Measurements from ENCODE around the gene PIEZO1. TPM values are rescaled to one million over a fixed set of nuclear protein-coding genes. Genes with fewer than 3 reads are reported as not detected.

PIEZO1 gene
- total RNA-seq, 6 experiments from 2014 or later = 238 to 293 (median 264) TPM

DNA sequence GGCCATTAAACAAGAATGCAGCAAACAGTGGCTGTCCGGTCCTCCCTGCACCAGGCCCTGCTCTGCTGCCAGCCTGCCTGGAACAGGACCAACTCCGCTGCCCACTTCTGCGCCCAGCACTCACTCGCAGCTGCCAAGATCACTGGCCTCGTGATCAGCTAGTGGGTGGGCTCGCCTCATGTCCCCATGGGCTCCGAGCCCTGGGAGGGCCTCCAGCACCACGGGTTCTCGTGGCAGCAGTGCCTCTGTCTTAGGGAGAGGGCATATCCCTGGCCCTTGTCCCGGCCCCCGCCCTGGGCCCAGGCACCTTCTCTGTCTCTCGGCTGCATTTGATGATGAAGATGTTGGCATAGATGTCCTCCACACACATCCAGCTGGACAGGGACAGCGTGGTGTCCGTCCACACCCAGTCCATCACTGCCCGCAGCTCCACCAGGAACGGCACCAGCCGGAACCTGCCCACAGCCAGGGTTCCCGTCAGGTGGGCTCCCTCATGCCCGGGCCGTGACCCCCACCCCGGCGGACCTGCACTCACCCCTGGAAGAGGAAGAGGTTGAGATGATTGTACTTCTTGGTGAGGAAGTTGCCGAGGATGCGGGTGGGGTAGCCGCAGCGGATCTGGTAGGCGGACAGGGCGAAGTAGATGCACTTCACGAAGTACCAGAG lies 65.6 kb downstream of the PIEZO1 start:
- Mint-ChIP-seq H3K4me1 (ENCODE audit: low read depth) (no peaks in the 10 kb centered on the region), H3K27ac (no peak overlapping the region), H3K36me3 (ENCODE audit: low read depth) (peaks cover 29% of the 10 kb centered on the region), H3K9me3 (no peaks in the 10 kb centered on the region), H3K27me3 (ENCODE audit: insufficient read depth) (peaks cover 8% of the 10 kb centered on the region), H3K4me3 (no peak overlapping the region)
- TF ChIP-seq, protein P1, sequence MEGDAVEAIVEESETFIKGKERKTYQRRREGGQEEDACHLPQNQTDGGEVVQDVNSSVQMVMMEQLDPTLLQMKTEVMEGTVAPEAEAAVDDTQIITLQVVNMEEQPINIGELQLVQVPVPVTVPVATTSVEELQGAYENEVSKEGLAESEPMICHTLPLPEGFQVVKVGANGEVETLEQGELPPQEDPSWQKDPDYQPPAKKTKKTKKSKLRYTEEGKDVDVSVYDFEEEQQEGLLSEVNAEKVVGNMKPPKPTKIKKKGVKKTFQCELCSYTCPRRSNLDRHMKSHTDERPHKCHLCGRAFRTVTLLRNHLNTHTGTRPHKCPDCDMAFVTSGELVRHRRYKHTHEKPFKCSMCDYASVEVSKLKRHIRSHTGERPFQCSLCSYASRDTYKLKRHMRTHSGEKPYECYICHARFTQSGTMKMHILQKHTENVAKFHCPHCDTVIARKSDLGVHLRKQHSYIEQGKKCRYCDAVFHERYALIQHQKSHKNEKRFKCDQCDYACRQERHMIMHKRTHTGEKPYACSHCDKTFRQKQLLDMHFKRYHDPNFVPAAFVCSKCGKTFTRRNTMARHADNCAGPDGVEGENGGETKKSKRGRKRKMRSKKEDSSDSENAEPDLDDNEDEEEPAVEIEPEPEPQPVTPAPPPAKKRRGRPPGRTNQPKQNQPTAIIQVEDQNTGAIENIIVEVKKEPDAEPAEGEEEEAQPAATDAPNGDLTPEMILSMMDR (IDR thresholded peaks at IDR 0.05) = no peak
- no peak for DNase-seq

DNA sequence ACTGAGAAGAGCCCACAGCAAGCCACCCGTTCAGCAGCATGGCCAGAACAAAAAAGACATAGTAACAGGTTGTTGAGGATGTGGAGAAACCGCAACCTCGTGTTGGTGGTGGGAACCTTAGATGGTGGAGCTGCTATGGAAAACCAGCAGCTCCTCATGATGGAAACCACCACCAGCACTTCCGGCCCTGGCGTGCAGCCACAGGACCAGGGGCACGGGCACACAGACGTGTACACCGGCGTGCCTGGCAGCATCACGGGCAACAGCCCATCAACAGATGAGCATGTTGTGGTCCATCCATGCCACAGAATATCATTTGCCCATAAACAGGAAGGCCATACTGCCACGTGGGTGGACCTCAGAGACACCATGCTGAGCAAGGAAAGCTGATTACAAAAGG lies 66.8 kb downstream of the PIEZO1 start:
- no peaks in the 10 kb centered on the region for H3K9me3 Mint-ChIP-seq
- no peaks in the 10 kb centered on the region for H3K4me1 Mint-ChIP-seq (ENCODE audit: low read depth)
- H3K36me3 Mint-ChIP-seq (ENCODE audit: low read depth) = peaks cover 29% of the 10 kb centered on the region
- DNase-seq = no peak
- H3K27me3 Mint-ChIP-seq (ENCODE audit: insufficient read depth) = peaks cover 9% of the 10 kb centered on the region
- TF ChIP-seq, protein P1 (IDR thresholded peaks at IDR 0.05) = no peak
- no peak overlapping the region for H3K27ac Mint-ChIP-seq
- no peak overlapping the region for H3K4me3 Mint-ChIP-seq

DNA sequence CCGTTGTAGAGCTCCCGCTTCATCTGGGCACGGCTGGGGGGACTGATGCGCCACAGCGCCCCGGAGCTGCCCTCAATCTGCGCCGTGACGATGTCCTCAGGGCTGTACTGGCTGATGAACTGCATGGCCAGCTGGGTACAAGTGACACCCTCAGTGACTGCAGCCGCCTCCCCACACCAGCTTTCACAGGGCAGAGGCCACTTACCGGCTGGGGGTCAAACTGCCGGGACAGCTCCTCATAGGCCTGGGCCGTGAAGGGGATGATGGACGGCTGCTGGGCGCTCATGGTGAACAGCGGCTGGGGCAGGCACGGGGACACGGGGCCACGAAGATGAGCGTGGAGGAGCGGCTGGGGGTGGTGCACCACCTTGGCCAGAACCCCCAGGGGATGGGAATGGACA lies 68.4 kb downstream of the PIEZO1 start:
- no peak overlapping the region for H3K4me3 Mint-ChIP-seq
- no peaks in the 10 kb centered on the region for H3K9me3 Mint-ChIP-seq
- TF ChIP-seq, protein P1 (IDR thresholded peaks at IDR 0.05) = no peak
- H3K27ac Mint-ChIP-seq = no peak overlapping the region
- peaks cover 12% of the 10 kb centered on the region for H3K27me3 Mint-ChIP-seq (ENCODE audit: insufficient read depth)
- H3K36me3 Mint-ChIP-seq (ENCODE audit: low read depth) = peaks cover 29% of the 10 kb centered on the region
- no peak for DNase-seq
- H3K4me1 Mint-ChIP-seq (ENCODE audit: low read depth) = no peaks in the 10 kb centered on the region

DNA sequence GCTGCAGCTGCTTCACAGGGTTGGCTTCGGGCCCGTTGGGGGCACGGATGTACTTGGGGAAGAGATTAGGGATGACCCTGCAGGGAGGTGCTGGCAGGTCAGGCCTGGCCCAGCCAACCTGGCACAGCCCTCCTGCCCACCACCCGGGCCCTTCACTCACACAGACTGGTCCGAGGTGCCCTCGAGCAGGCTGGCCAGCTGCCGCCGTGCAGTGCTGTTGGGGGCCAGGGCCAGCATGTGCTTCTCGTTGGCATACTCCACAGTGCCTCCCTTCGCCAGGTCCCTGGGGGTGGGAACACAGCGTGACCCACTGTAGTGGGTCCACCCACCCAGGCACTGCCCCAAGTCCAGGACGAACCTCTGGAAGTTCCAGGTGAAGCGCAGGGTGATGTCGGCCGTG lies 68.8 kb downstream of the PIEZO1 start:
- no peak for DNase-seq
- TF ChIP-seq, protein P1 (IDR thresholded peaks at IDR 0.05) = no peak
- peaks cover 12% of the 10 kb centered on the region for H3K27me3 Mint-ChIP-seq (ENCODE audit: insufficient read depth)
- H3K27ac Mint-ChIP-seq = no peak overlapping the region
- no peak overlapping the region for H3K4me3 Mint-ChIP-seq
- H3K4me1 Mint-ChIP-seq (ENCODE audit: low read depth) = no peaks in the 10 kb centered on the region
- H3K36me3 Mint-ChIP-seq (ENCODE audit: low read depth) = peaks cover 29% of the 10 kb centered on the region
- H3K9me3 Mint-ChIP-seq = no peaks in the 10 kb centered on the region

DNA sequence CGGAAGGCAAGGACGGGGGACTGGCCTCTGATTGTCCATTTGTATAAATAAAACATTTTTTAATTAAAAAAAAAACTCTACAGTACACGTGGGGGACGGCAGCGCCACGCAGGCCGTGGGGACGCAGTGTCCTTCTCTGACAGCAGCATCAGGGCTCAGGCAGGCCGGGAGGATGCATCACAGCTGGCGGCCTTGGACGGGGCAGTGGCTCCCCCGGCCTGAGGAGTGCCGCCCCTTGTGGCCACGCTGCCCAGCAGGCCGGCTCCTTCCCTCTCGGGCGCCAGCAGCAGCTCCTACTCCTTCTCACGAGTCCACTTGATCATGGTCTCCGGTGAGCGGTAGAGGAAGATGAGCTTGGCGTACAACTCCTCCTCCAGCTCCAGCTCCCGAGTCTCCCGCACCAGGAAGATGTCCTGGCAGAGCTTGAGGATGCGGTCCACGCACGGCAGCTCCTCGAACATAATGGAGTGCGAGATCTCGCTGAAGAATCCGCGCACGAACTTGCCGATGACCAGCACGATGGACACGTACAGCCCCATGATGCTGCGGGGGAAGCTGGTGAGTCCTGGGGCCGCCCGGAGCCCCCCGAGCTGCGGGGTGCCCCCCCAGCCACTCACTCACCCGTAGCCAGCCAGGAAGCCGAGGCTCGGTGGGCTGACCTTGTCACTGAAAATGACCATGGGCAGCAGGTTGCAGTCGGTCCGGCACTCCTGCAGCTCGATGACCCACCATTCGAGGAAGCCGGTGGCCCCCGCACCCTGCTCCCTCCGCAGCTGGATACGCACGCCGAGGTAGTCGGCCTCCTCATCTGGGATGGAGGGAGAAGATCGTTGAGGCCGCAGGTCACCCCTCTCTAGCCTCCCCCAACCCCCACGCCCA lies 69.5 kb downstream of the PIEZO1 start:
- no peak overlapping the region for H3K4me3 Mint-ChIP-seq
- H3K4me1 Mint-ChIP-seq (ENCODE audit: low read depth) = no peaks in the 10 kb centered on the region
- TF ChIP-seq, protein P1 (IDR thresholded peaks at IDR 0.05) = no peak
- H3K27ac Mint-ChIP-seq = no peak overlapping the region
- peaks cover 12% of the 10 kb centered on the region for H3K27me3 Mint-ChIP-seq (ENCODE audit: insufficient read depth)
- no peak for DNase-seq
- H3K36me3 Mint-ChIP-seq (ENCODE audit: low read depth) = peaks cover 29% of the 10 kb centered on the region
- H3K9me3 Mint-ChIP-seq = no peaks in the 10 kb centered on the region
